Breast epithelium (tissue), 3 donors: ENCODE results near the gene PIAS1.

Source experiments
- POLR2A ChIP-seq: fragments of 450-650 bp; IDR thresholded peaks from one replicate; pipeline ENCODE4 v1.6.1; 2016; ENCODE audit warnings: antibody characterized with exemption, mild to moderate bottlenecking, moderate library complexity
- POLR2AphosphoS5 ChIP-seq, 3 donors: sonication (generic); formaldehyde crosslinking; IDR thresholded peaks; one replicate each; pipeline ENCODE4 v1.6.1; 2017; ENCODE audit warnings: antibody characterized with exemption in 3 of 3
- TF ChIP-seq, protein P1 (sequence below), 3 donors: fragments of 450-650 bp; IDR thresholded peaks; one replicate each; pipeline ENCODE4 v1.5.1; 2016 to 2017; ENCODE audit warnings: antibody characterized with exemption in 3 of 3, mild to moderate bottlenecking in 3 of 3, moderate library complexity in 3 of 3

DNA sequence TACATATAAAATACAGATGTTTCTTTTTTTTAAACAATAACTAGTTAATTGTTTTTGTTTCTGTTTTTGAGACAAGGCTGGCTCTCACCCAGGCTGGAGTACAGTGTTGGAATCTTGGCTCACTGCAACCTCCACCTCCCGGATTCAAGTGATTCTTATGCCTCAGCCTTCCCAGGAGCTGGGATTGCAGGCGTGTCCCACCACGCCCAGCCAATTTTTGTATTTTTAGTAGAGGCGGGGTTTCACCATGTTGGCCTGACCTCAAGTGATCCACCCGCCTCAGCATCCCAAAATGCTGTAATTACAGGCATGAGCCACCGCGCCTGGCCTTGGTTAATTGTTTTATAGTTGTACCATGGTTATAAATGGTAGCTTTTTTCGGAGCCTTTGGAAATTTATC, 72.3 kb downstream of the PIAS1 start:
- TF ChIP-seq POLR2A (no peak), POLR2AphosphoS5 (IDR thresholded peaks at IDR 0.05) (no peak)
- TF ChIP-seq, protein P1, sequence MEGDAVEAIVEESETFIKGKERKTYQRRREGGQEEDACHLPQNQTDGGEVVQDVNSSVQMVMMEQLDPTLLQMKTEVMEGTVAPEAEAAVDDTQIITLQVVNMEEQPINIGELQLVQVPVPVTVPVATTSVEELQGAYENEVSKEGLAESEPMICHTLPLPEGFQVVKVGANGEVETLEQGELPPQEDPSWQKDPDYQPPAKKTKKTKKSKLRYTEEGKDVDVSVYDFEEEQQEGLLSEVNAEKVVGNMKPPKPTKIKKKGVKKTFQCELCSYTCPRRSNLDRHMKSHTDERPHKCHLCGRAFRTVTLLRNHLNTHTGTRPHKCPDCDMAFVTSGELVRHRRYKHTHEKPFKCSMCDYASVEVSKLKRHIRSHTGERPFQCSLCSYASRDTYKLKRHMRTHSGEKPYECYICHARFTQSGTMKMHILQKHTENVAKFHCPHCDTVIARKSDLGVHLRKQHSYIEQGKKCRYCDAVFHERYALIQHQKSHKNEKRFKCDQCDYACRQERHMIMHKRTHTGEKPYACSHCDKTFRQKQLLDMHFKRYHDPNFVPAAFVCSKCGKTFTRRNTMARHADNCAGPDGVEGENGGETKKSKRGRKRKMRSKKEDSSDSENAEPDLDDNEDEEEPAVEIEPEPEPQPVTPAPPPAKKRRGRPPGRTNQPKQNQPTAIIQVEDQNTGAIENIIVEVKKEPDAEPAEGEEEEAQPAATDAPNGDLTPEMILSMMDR (IDR thresholded peaks at IDR 0.05): no peak
